ENCODE measurements around the gene PAPOLG. TPM values are rescaled to one million over a fixed set of nuclear protein-coding genes. Genes with fewer than 3 reads are reported as not detected.

PAPOLG gene
- total and polyA plus RNA-seq, 7 experiments from 2014 or later: 14.9 to 42.4 (median 20.4) TPM

DNA sequence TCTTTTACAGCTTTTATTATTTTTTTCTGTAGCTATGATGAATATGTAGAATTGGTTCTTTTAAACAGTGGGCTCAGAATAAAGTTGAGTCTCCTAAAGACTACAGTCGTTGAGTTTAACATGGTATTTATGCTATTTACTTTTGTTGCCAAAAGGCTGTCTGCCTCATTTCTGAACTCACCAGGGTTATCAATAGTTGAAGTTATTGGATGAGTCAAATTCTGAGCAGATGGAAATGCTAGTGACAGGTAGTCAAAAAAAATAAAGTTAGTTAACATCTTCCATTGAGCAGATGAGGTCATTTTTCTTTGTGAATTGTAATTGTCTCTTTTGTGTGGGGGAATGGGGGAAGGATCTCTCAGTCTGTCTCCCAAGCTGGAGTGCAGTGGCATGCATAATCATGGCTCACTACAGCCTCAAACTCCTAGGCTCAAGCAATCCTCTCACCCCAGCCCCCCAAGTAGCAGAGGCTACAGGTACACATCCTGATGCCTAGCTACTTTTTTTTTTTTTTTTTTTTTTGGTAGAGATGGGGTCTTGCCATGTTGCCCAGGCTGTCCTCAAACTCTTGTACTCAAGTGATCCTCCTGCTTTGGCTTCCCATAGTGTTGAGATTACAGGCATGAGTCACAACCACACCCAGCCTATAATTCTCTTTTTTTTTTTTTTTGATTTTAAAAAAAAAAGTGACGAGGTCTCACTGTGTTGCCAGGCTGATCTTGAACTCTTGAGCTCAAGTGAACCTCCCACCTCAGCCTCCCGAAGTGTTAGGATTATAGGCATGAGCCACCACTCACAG lies 8.9 kb downstream of the PAPOLG start:
- DNase-seq (no peak), ATAC-seq (no peak)
- Mint-ChIP-seq H3K9me3 (no peaks in the 10 kb centered on the region), H3K27me3 (no peaks in the 10 kb centered on the region), H3K4me3 (no peak overlapping the region), H3K27ac (peak overlapping the region in 5 of 9 donors; percentile 1 to 59 (median 21)), H3K36me3 (peaks cover 12 to 55% (median 39%) of the 10 kb centered on the region in 5 donors), H3K4me1 (peaks cover 15 to 69% (median 44%) of the 10 kb centered on the region in 7 donors)
- intact Hi-C loops (cut with micrococcal nuclease): no loop called here
- Histone ChIP-seq H3K27me3 (ENCODE audit: control insufficient read depth in 2 of 2, insufficient read depth in 2 of 2, low read length in 2 of 2) (no peaks in the 10 kb centered on the region), H3K4me1 (ENCODE audit: control insufficient read depth in 2 of 2, insufficient read depth in 2 of 2, low read length in 2 of 2) (peaks cover 0 to 4% of the 10 kb centered on the region in 2 donors), H3K36me3 (ENCODE audit: control insufficient read depth in 2 of 3, insufficient read depth in 3 of 3, low read length in 3 of 3) (peaks cover 26 to 83% (median 28%) of the 10 kb centered on the region in 3 experiments), H3K27ac (ENCODE audit: low read depth, low read length) (no peak overlapping the region), H3K9me3 (ENCODE audit: control insufficient read depth in 2 of 3, low read length in 3 of 3) (no peaks in the 10 kb centered on the region), H3K4me3 (ENCODE audit: low read length) (no peak overlapping the region)
- POLR2A ChIA-PET: interaction anchor here (0.7 to 0.9 kb wide), 2 partner anchors 117 to 217 kb away, joined by 3 read pairs; no protein-coding TSS in a partner anchor
- CTCF ChIA-PET: no interaction called here

DNA sequence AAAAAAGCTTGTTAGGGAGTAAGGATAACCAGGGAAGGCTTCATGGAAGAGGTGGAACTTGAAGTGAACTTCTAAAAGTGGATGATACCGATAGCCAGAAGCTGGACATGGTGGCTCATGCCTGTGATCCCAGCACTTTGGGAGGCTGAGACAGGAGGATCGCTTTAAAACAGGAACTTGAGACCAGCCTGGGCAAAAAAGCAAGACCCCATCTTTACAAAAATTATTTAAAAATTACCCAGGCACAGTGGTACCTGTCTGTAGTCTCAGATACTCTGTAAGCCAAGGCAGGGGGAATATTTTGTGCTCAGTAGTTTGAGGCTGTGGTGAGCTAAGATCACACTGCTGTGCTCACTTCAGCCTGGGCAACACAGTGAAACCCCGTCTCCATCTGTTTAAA lies 10.2 kb downstream of the PAPOLG start:
- POLR2A ChIA-PET: interaction anchor here (0.9 to 2.2 kb wide), 2 partner anchors 10 to 215 kb away, joined by 3 to 7 read pairs; partner anchors contain the start of gene PAPOLG
- H3K27ac ChIP-seq (ENCODE audit: low read depth, low read length): no peak overlapping the region
- CTCF ChIA-PET: no interaction called here
- H3K27me3 ChIP-seq (ENCODE audit: control insufficient read depth in 2 of 2, insufficient read depth in 2 of 2, low read length in 2 of 2): no peaks in the 10 kb centered on the region
- Mint-ChIP-seq H3K4me1 (peaks cover 5 to 57% (median 40%) of the 10 kb centered on the region in 7 donors), H3K9me3 (no peaks in the 10 kb centered on the region), H3K4me3 (no peak overlapping the region), H3K36me3 (peaks cover 3 to 52% (median 29%) of the 10 kb centered on the region in 5 donors), H3K27ac (peak overlapping the region in 5 of 9 donors; percentile 9 to 81 (median 67)), H3K27me3 (no peaks in the 10 kb centered on the region)
- H3K9me3 ChIP-seq (ENCODE audit: control insufficient read depth in 2 of 3, low read length in 3 of 3): no peaks in the 10 kb centered on the region
- no peak for ATAC-seq
- no peak overlapping the region for H3K4me3 ChIP-seq (ENCODE audit: low read length)
- intact Hi-C loops (cut with micrococcal nuclease): no loop called here
- no peaks in the 10 kb centered on the region for H3K4me1 ChIP-seq (ENCODE audit: control insufficient read depth in 2 of 2, insufficient read depth in 2 of 2, low read length in 2 of 2)
- peaks cover 19 to 83% (median 21%) of the 10 kb centered on the region in 3 experiments for H3K36me3 ChIP-seq (ENCODE audit: control insufficient read depth in 2 of 3, insufficient read depth in 3 of 3, low read length in 3 of 3)
- no peak for DNase-seq

DNA sequence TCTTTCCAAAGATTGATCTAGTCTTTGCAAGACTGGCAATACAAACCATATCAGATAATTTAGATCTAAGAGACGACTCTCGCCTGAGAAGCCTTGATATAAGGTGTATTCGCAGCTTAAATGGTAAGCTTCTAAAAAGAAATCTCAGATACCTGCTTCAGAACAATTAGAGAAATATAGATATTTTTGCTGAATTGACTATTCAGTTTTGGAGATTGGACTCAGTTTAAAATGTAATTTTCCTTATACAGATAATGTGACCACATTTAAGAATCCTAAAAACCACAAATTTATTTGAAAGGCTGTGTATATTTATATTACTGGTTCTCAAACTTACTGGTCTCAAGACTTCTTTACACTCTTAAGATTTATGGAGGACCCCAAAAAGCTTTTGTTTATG lies 15.4 kb downstream of the PAPOLG start:
- no peak overlapping the region for H3K27ac Mint-ChIP-seq
- no peak for DNase-seq
- H3K27me3 Mint-ChIP-seq: no peaks in the 10 kb centered on the region
- Histone ChIP-seq H3K36me3 (ENCODE audit: control insufficient read depth in 2 of 3, insufficient read depth in 3 of 3, low read length in 3 of 3) (peaks cover 13 to 93% (median 21%) of the 10 kb centered on the region in 3 experiments), H3K9me3 (ENCODE audit: control insufficient read depth in 2 of 3, low read length in 3 of 3) (no peaks in the 10 kb centered on the region), H3K27ac (ENCODE audit: low read depth, low read length) (no peak overlapping the region), H3K4me1 (ENCODE audit: control insufficient read depth in 2 of 2, insufficient read depth in 2 of 2, low read length in 2 of 2) (no peaks in the 10 kb centered on the region), H3K27me3 (ENCODE audit: control insufficient read depth in 2 of 2, insufficient read depth in 2 of 2, low read length in 2 of 2) (no peaks in the 10 kb centered on the region), H3K4me3 (ENCODE audit: low read length) (no peak overlapping the region)
- ATAC-seq: no peak
- POLR2A ChIA-PET: interaction anchor here (2.9 kb wide), 1 partner anchor 16 kb away, joined by 10 read pairs; the partner anchor contains the start of gene PAPOLG
- intact Hi-C loops (cut with micrococcal nuclease): no loop called here
- peaks cover 3 to 51% (median 21%) of the 10 kb centered on the region in 5 donors for H3K36me3 Mint-ChIP-seq
- H3K4me3 Mint-ChIP-seq: no peak overlapping the region
- peaks cover 2 to 27% (median 22%) of the 10 kb centered on the region in 7 donors for H3K4me1 Mint-ChIP-seq
- CTCF ChIA-PET: interaction anchor here (1.3 kb wide), 1 partner anchor 227 kb away, joined by 3 read pairs; no protein-coding TSS in a partner anchor
- H3K9me3 Mint-ChIP-seq: no peaks in the 10 kb centered on the region

DNA sequence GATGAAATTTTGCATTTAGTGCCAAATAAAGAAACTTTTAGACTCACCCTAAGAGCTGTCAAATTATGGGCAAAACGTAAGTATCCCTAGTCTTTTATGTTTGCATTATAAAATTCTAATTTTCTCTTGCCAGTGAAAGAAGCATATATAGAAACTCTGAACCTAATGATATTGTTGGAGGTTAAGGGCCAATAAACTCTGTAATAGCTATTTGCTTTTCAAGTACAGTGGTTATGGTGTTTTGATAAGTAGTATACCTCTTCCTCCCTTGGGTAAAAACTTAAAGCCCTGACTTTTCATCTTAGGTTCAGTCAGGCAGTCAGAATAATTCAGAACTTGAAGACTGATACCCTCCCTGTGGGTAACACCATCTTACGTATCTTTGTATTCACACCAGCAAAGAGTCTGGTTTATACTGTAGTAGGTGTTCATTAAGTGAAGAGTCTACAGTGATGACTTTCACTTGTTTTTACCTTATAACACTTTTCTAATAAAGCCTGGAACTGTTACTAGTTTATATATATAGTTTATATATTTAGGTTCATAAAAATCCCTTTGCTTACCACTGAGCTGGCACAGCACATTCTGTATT lies 19.1 kb downstream of the PAPOLG start:
- ATAC-seq: no peak
- no peaks in the 10 kb centered on the region for H3K27me3 ChIP-seq (ENCODE audit: control insufficient read depth in 2 of 2, insufficient read depth in 2 of 2, low read length in 2 of 2)

DNA sequence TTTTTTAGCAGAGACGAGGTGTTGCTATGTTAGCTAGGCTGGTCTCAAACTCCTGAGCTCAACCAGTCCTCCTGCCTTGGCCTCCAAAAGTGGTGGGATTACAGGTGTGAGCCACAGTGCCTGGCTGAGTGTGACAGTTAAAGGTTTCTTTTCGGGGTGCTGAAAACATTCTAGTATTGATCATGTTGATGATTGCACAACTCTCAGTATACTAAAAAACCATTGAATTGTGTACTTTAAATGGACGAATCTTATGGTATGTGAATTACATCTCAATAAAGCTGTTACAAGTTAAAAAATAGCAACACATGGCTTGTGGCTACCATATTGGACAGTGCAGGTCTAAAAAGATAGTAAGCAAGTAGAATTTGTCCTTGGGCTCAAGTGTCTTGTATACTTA lies 22.3 kb downstream of the PAPOLG start:
- Mint-ChIP-seq H3K4me3 (no peak overlapping the region), H3K36me3 (peaks cover 4 to 40% (median 17%) of the 10 kb centered on the region in 5 donors), H3K27ac (peak overlapping the region in 1 of 9 donors; percentile 22), H3K4me1 (peaks cover 0 to 5% (median 0%) of the 10 kb centered on the region in 7 donors), H3K9me3 (no peaks in the 10 kb centered on the region), H3K27me3 (no peaks in the 10 kb centered on the region)
- Histone ChIP-seq H3K27ac (ENCODE audit: low read depth, low read length) (no peak overlapping the region), H3K4me3 (ENCODE audit: low read length) (no peak overlapping the region), H3K4me1 (ENCODE audit: control insufficient read depth in 2 of 2, insufficient read depth in 2 of 2, low read length in 2 of 2) (no peaks in the 10 kb centered on the region), H3K27me3 (ENCODE audit: control insufficient read depth in 2 of 2, insufficient read depth in 2 of 2, low read length in 2 of 2) (no peaks in the 10 kb centered on the region), H3K36me3 (ENCODE audit: control insufficient read depth in 2 of 3, insufficient read depth in 3 of 3, low read length in 3 of 3) (peaks cover 16 to 81% (median 17%) of the 10 kb centered on the region in 3 experiments), H3K9me3 (ENCODE audit: control insufficient read depth in 2 of 3, low read length in 3 of 3) (no peaks in the 10 kb centered on the region)
- POLR2A ChIA-PET: no interaction called here
- DNase-seq (no peak), ATAC-seq (no peak)
- intact Hi-C loops (cut with micrococcal nuclease): no loop called here
- CTCF ChIA-PET: interaction anchor here (0.7 kb wide), 1 partner anchor 12 kb away, joined by 3 read pairs; no protein-coding TSS in a partner anchor

More for the DNA sequence above, 19.1 kb downstream of the PAPOLG start:
- Mint-ChIP-seq H3K27ac (no peak overlapping the region), H3K9me3 (no peaks in the 10 kb centered on the region), H3K4me3 (no peak overlapping the region), H3K4me1 (peaks cover 0 to 8% (median 2%) of the 10 kb centered on the region in 7 donors), H3K27me3 (no peaks in the 10 kb centered on the region), H3K36me3 (peaks cover 4 to 46% (median 20%) of the 10 kb centered on the region in 5 donors)
- intact Hi-C loops (cut with micrococcal nuclease): no loop called here
- no peak for DNase-seq
- H3K4me3 ChIP-seq (ENCODE audit: low read length): no peak overlapping the region
- ChIA-PET CTCF (interaction anchor here (0.7 kb wide), 1 partner anchor 40 kb away, joined by 3 read pairs; no protein-coding TSS in a partner anchor), POLR2A (no interaction called here)
- H3K36me3 ChIP-seq (ENCODE audit: control insufficient read depth in 2 of 3, insufficient read depth in 3 of 3, low read length in 3 of 3): peaks cover 12 to 92% (median 16%) of the 10 kb centered on the region in 3 experiments
- H3K4me1 ChIP-seq (ENCODE audit: control insufficient read depth in 2 of 2, insufficient read depth in 2 of 2, low read length in 2 of 2): no peaks in the 10 kb centered on the region
- H3K9me3 ChIP-seq (ENCODE audit: control insufficient read depth in 2 of 3, low read length in 3 of 3): no peaks in the 10 kb centered on the region
- no peak overlapping the region for H3K27ac ChIP-seq (ENCODE audit: low read depth, low read length)

DNA sequence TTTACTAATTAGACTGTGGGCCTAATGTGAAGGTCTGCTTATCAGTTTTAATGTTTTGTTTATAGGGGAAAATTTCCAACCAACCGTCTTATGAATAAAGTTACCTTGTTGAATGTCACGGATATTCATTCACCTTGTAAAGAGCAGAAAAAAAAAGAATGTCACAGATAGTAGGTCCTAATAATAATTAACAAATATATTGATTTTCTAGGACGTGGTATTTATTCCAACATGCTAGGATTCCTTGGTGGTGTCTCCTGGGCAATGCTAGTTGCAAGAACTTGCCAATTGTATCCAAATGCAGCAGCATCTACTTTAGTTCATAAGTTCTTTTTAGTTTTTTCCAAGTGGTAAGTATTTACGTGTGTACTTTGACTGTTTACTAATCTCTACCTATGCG lies 23.4 kb downstream of the PAPOLG start:
- H3K36me3 ChIP-seq (ENCODE audit: control insufficient read depth in 2 of 3, insufficient read depth in 3 of 3, low read length in 3 of 3): peaks cover 11 to 81% (median 19%) of the 10 kb centered on the region in 3 experiments
- no peaks in the 10 kb centered on the region for H3K9me3 Mint-ChIP-seq
- ChIA-PET POLR2A (no interaction called here), CTCF (no interaction called here)
- intact Hi-C loops (cut with micrococcal nuclease): no loop called here
- DNase-seq (no peak), ATAC-seq (no peak)
- H3K4me1 Mint-ChIP-seq: peaks cover 0 to 5% (median 0%) of the 10 kb centered on the region in 7 donors
- no peak overlapping the region for H3K4me3 ChIP-seq (ENCODE audit: low read length)
- H3K27ac ChIP-seq (ENCODE audit: low read depth, low read length): no peak overlapping the region
- no peak overlapping the region for H3K27ac Mint-ChIP-seq
- no peaks in the 10 kb centered on the region for H3K9me3 ChIP-seq (ENCODE audit: control insufficient read depth in 2 of 3, low read length in 3 of 3)
- no peaks in the 10 kb centered on the region for H3K27me3 Mint-ChIP-seq
- H3K4me3 Mint-ChIP-seq: no peak overlapping the region
- no peaks in the 10 kb centered on the region for H3K4me1 ChIP-seq (ENCODE audit: control insufficient read depth in 2 of 2, insufficient read depth in 2 of 2, low read length in 2 of 2)
- H3K36me3 Mint-ChIP-seq: peaks cover 4 to 37% (median 20%) of the 10 kb centered on the region in 5 donors
- no peaks in the 10 kb centered on the region for H3K27me3 ChIP-seq (ENCODE audit: control insufficient read depth in 2 of 2, insufficient read depth in 2 of 2, low read length in 2 of 2)

All from naive thymus-derived CD4-positive, alpha-beta T cell (primary cell).